GM13977 (cell line): ENCODE data around the gene LRRC36.

ENCODE experiments used
- DNase-seq: peaks from one replicate; pipeline ENCODE4 v3.0.0; 2012; ENCODE audit warnings: low spot score
- CTCF ChIP-seq: IDR thresholded peaks from 2 replicates; pipeline ENCODE4 v1.5.1; 2012; ENCODE audit warnings: mild to moderate bottlenecking, control low read depth; ENCODE audit not compliant: insufficient read depth; ENCODE audit errors: extremely low read depth, missing control alignments
- in situ Hi-C: fragments of 300-500 bp; cut with MboI; formaldehyde crosslinking; loops from one replicate; pipeline ENCODE4 v1.12.0; 2022; ENCODE audit warnings: low sequenced_read_pairs, low pct_unique_long_range_greater_than_20kb, mixed read lengths, inconsistent platforms; ENCODE audit not compliant: unreplicated experiment

Gene LRRC36

GRCh38 chr16:67433131-67433719 lies 106.6 kb downstream of the LRRC36 start:
- DNase-seq: no peak

More at GRCh38 chr16:67433131-67433719, 106.6 kb downstream of the LRRC36 start:
- in situ Hi-C loops: no loop called here
- no peak for TF ChIP-seq CTCF
